ENCODE results near the gene TRIM14. TPM values are rescaled to one million over a fixed set of nuclear protein-coding genes. Genes with fewer than 3 reads are reported as not detected.

Gene TRIM14
- total and polyA plus RNA-seq, 2 of the 4 experiments (the other 2 are of a cell fraction) = 3.0 to 8.5 TPM

DNA sequence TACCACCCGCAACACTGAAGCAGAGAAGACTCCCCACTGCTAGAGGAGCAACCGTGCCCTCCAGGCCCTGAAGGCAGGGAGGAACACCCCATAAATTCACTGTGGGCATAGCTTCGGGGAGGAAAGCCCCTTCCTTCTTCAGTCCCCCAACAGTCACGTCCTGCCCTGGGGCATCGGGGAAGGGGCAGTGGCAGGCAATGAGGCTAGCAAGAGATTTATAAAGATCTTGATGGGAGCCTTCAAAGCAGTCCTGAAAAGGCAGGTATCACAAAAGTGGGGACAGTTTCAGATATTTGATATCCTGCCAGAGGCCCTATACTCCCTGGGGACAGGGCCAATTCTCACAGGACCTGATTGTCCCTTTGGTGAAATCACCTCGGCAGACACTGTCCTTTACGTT, 16.9 kb upstream of the TRIM14 start:
- Histone ChIP-seq H2BK5ac (ENCODE audit: low read depth, low read length, poor library complexity, severe bottlenecking) (no peak overlapping the region), H3K4me2 (ENCODE audit: low read depth, low read length) (no peak overlapping the region), H3K9ac (ENCODE audit: low read depth, low read length) (no peak overlapping the region), H4K8ac (ENCODE audit: low read depth in 2 of 2, low read length in 2 of 2) (no peak overlapping the region), H3K4me1 (ENCODE audit: control insufficient read depth, insufficient read depth, low read length) (no peaks in the 10 kb centered on the region), H3K36me3 (ENCODE audit: control insufficient read depth, insufficient read depth, low read length) (no peaks in the 10 kb centered on the region), H4K5ac (ENCODE audit: low read depth, low read length) (no peak overlapping the region), H4K91ac (ENCODE audit: insufficient read depth, low read depth, low read length) (no peak overlapping the region), H3K56ac (ENCODE audit: extremely low read depth, insufficient read depth, low read length) (no peak overlapping the region), H3K9me3 (ENCODE audit: control insufficient read depth, insufficient read depth, low read length) (no peaks in the 10 kb centered on the region), H3K4me3 (ENCODE audit: insufficient read depth, low read depth, low read length) (no peak overlapping the region), H2AK5ac (ENCODE audit: low read depth, low read length) (no peak overlapping the region), H2BK15ac (ENCODE audit: low read depth, low read length) (no peak overlapping the region), H3K14ac (replicated peaks; ENCODE audit: low read depth, low read length) (no peak overlapping the region), H4K20me1 (ENCODE audit: insufficient read depth, low read length) (no peaks in the 10 kb centered on the region), H3K4ac (ENCODE audit: low read depth, low read length) (no peak overlapping the region), H2AK9ac (replicated peaks; ENCODE audit: low read depth, low read length, poor library complexity) (no peak overlapping the region), H3K27me3 (ENCODE audit: control insufficient read depth, insufficient read depth, low read length) (peaks cover 4% of the 10 kb centered on the region), H2AFZ (replicated peaks; ENCODE audit: low read length, poor library complexity) (no peak overlapping the region), H3K27ac (ENCODE audit: insufficient read depth, low read length) (no peak overlapping the region), H2BK20ac (ENCODE audit: low read depth, low read length) (no peak overlapping the region), H3K23ac (ENCODE audit: low read depth, low read length) (no peak overlapping the region), H3K18ac (ENCODE audit: low read depth, low read length) (no peak overlapping the region), H2BK120ac (ENCODE audit: low read depth, low read length) (no peak overlapping the region), H3K79me1 (ENCODE audit: low read depth in 1 of 2, low read length in 2 of 2) (no peaks in the 10 kb centered on the region), H3K9me1 (ENCODE audit: insufficient read depth, low read length) (no peaks in the 10 kb centered on the region)
- CTCF ChIA-PET = no interaction called here
- WGBS, 2 experiments (ENCODE audit: extremely low coverage in 2 of 2, insufficient read length in 1 of 2) = 89% methylated on average over 3 of the region's 7 CpGs; no CpG with 5 or more reads in 1 of the 2 experiments
- in situ Hi-C loops (cut with MboI; ENCODE audit: low sequenced_read_pairs) (no loop called here), dilution Hi-C loops (cut with HindIII; ENCODE audit: low sequenced_read_pairs, unreplicated experiment) (no loop called here), intact Hi-C loops (cut with micrococcal nuclease) (no loop called here)
- no peak for DNase-seq
- no peak for ATAC-seq (ENCODE audit: low read depth)
- no TSS peak for BruUV-seq (replicated peaks)
- POLR2A ChIA-PET (ENCODE audit: unreplicated experiment) = no interaction called here
- TF ChIP-seq, protein P1, sequence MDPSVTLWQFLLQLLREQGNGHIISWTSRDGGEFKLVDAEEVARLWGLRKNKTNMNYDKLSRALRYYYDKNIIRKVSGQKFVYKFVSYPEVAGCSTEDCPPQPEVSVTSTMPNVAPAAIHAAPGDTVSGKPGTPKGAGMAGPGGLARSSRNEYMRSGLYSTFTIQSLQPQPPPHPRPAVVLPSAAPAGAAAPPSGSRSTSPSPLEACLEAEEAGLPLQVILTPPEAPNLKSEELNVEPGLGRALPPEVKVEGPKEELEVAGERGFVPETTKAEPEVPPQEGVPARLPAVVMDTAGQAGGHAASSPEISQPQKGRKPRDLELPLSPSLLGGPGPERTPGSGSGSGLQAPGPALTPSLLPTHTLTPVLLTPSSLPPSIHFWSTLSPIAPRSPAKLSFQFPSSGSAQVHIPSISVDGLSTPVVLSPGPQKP (IDR thresholded peaks at IDR 0.05; ENCODE audit: borderline replicate concordance, low read depth, low read length) = no peak
- TF ChIP-seq RCOR1 (IDR thresholded peaks at IDR 0.05; ENCODE audit: insufficient replicate concordance, low read length) (no peak), MAZ (IDR thresholded peaks at IDR 0.05; ENCODE audit: borderline replicate concordance, low read depth, low read length) (no peak), CTCF (conservative IDR thresholded peaks at IDR 0.05; ENCODE audit: low read depth, low read length) (no peak), MXI1 (IDR thresholded peaks at IDR 0.05; ENCODE audit: borderline replicate concordance, low read depth, low read length) (no peak), CEBPB (IDR thresholded peaks at IDR 0.05; ENCODE audit: low read depth, low read length) (no peak), MAFK (IDR thresholded peaks at IDR 0.05; ENCODE audit: low read depth, low read length) (no peak), BHLHE40 (IDR thresholded peaks at IDR 0.05; ENCODE audit: low read depth, low read length) (no peak)

Measured in IMR-90 (cell line).